Liver (tissue), 9 donors: ENCODE results near the gene MYADML2. TPM values are rescaled to one million over a fixed set of nuclear protein-coding genes. Genes with fewer than 3 reads are reported as not detected.

ENCODE experiments used
- DNase-seq: peaks from one replicate; pipeline ENCODE4 v3.0.0-alpha.2; 2017; ENCODE audit warnings: low spot score
- H3K27ac ChIP-seq, 2 donors: one replicate each; pipeline ENCODE4 v1.7.0; 2013; ENCODE audit warnings: inconsistent platforms in 2 of 2, low read length in 2 of 2, control low read depth in 1 of 2, low read depth in 1 of 2, mild to moderate bottlenecking in 1 of 2
- H3K27me3 ChIP-seq, 4 donors: one replicate each; pipeline versions ENCODE4 v1.6.1 to v1.7.0; 2013; ENCODE audit warnings: low read length in 3 of 4, inconsistent platforms in 1 of 4, mild to moderate bottlenecking in 1 of 4, moderate library complexity in 1 of 4; ENCODE audit not compliant: control insufficient read depth in 4 of 4, insufficient read depth in 4 of 4
- H3K36me3 ChIP-seq, 4 donors: one replicate each; pipeline versions ENCODE4 v1.6.1 to v1.7.0; 2013; ENCODE audit warnings: low read length in 3 of 4, mild to moderate bottlenecking in 3 of 4, low read depth in 1 of 4, moderate library complexity in 1 of 4; ENCODE audit not compliant: control insufficient read depth in 4 of 4, insufficient read depth in 3 of 4
- H3K4me1 ChIP-seq, 4 donors: one replicate each; pipeline versions ENCODE4 v1.6.1 to v1.7.0; 2013; ENCODE audit warnings: low read length in 3 of 4, mild to moderate bottlenecking in 3 of 4, moderate library complexity in 1 of 4; ENCODE audit not compliant: control insufficient read depth in 4 of 4, insufficient read depth in 4 of 4
- H3K4me3 ChIP-seq, 3 donors: one replicate each; pipeline versions ENCODE4 v1.6.1 to v1.7.0; 2013; ENCODE audit warnings: low read length in 3 of 3, control low read depth in 1 of 3, low read depth in 1 of 3, mild to moderate bottlenecking in 1 of 3
- H3K9ac ChIP-seq, 2 donors: one replicate each; pipeline ENCODE4 v1.7.0; 2013; ENCODE audit warnings: low read length in 2 of 2, mild to moderate bottlenecking in 2 of 2, moderate library complexity in 2 of 2, control low read depth in 1 of 2, low read depth in 1 of 2
- H3K9me3 ChIP-seq, 4 donors: one replicate each; pipeline versions ENCODE4 v1.6.1 to v1.7.0; 2013; ENCODE audit warnings: low read length in 3 of 4; ENCODE audit not compliant: control insufficient read depth in 4 of 4
- GABPA ChIP-seq, 2 donors: IDR thresholded peaks in 1 of 2; conservative IDR thresholded peaks in 1 of 2; 2 replicates each; pipeline ENCODE4 v1.6.1; 2016; ENCODE audit warnings: antibody characterized with exemption in 2 of 2, mild to moderate bottlenecking in 1 of 2, moderate library complexity in 1 of 2
- JUND ChIP-seq, 2 donors: IDR thresholded peaks; 2 replicates each; pipeline ENCODE4 v1.6.1; 2016; ENCODE audit warnings: antibody characterized with exemption in 2 of 2
- RAD21 ChIP-seq, 2 donors: IDR thresholded peaks; 2 replicates each; pipeline ENCODE4 v1.6.1; 2016; ENCODE audit warnings: antibody characterized with exemption in 2 of 2, mild to moderate bottlenecking in 2 of 2
- RXRA ChIP-seq, 2 donors: IDR thresholded peaks; 2 replicates each; pipeline ENCODE4 v1.6.1; 2017 to 2018; ENCODE audit warnings: antibody characterized with exemption in 2 of 2, mild to moderate bottlenecking in 1 of 2
- SP1 ChIP-seq: IDR thresholded peaks from 2 replicates; pipeline ENCODE4 v1.6.1; 2018; ENCODE audit warnings: antibody characterized with exemption, mild to moderate bottlenecking
- TAF1 ChIP-seq: conservative IDR thresholded peaks from 2 replicates; pipeline ENCODE4 v1.6.1; 2016; ENCODE audit warnings: antibody characterized with exemption, mild to moderate bottlenecking
- WGBS: extraction: QIAGEN DNeasy Blood & Tissue Kit; methylation state at CpG from one replicate; pipeline ENCODE4 v1.1.7; 2013; 5-methylcytosine and 5-hydroxymethylcytosine counted together
- polyA plus RNA-seq, 2 donors: library from polyadenylated mRNA; stranded (reverse) in 1 of 2; unstranded in 1 of 2; fragments of 200-250 nt in 1 of 2; fragments of >200 nt in 1 of 2; fragmentation: Nextera tagmentation in 1 of 2; extraction: Ambion mirVana in 1 of 2; gene quantifications; one replicate each; pipeline versions ENCODE4 v1.2.1 to v1.2.3, GENCODE V29; 2013 to 2015
- total RNA-seq, 2 donors: library from RNA; depleted of rRNA; stranded (reverse); fragments of >200 nt; gene quantifications; one replicate each; pipeline ENCODE4 v1.2.3, GENCODE V29; 2014
- TF ChIP-seq, protein P1 (sequence below): fragments of 150-350 bp; IDR thresholded peaks from 2 replicates; pipeline ENCODE4 v1.5.1; 2017; ENCODE audit warnings: improper control_type of control experiment, low read depth, low read length; ENCODE audit not compliant: missing input control
- TF ChIP-seq, protein P2 (sequence below): IDR thresholded peaks from 2 replicates; pipeline ENCODE4 v1.6.1; 2016; ENCODE audit warnings: antibody characterized with exemption
- TF ChIP-seq, protein P3 (sequence below): IDR thresholded peaks from 2 replicates; pipeline ENCODE4 v1.6.1; 2016; ENCODE audit warnings: antibody characterized with exemption, mild to moderate bottlenecking
- donor health status: healthy.
- donor health status: healthy.
- donor health status: healthy.
- donor health status: healthy.
- donor health status: healthy.

The MYADML2 gene
- total and polyA plus RNA-seq, 4 donors, result not detected

DNA sequence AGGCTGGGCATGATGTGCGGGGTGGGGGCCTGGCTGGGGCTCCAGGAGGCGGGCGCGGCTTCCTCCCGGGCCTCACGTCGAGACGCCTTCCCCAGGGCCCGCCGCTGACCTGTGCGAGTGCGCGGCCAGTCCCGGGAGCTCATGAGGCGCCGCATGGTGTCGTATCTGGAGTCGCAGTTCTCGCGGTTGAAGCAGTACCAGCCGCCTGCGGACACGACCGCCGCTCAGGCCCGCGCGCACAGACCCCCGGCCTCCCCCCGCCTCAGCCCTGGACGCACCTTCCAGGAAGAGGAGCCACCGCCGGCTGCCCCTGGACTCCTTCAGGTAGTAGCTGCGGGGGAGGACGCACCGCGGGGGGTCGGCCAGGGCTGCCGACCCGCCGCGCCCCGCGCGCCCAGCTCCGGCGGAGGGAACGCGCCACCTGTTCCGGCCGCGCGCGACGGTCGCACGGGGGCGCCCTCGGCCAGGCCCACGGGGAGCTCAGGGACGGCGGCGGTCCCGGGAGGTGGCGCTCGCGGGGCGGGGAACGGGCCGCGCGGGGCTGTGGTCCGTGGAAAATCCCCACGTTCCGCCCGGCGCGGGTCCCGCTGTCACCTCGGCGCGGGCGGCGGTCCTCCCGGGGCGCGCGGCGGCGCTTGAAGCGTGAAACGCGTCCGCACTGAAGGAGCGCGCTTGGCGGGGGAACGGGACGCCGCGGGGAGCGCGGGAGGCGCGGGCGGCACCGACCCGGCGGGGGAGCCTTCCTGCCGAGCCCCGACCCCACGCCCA lies 12.5 kb upstream of the MYADML2 start:
- H3K4me1 ChIP-seq, result peaks cover 6 to 20% (median 14%) of the 10 kb centered on the region in 4 donors
- peak overlapping the region; percentile 64 to 69 for H3K27ac ChIP-seq
- H3K9me3 ChIP-seq, result no peaks in the 10 kb centered on the region
- no peaks in the 10 kb centered on the region for H3K27me3 ChIP-seq
- H3K9ac ChIP-seq, result no peak overlapping the region
- H3K4me3 ChIP-seq, result peak overlapping the region in 2 of 3 donors; percentile 62 to 64
- no peaks in the 10 kb centered on the region for H3K36me3 ChIP-seq
- WGBS, result 2% methylated on average over 112 of the region's 112 CpGs
- peak; percentile 76 for DNase-seq
- TF ChIP-seq SP1 (no peak), RAD21 (IDR thresholded peaks at IDR 0.05) (peak; percentile 51 to 58), TAF1 (no peak), JUND (IDR thresholded peaks at IDR 0.05) (no peak), GABPA (IDR thresholded peaks at IDR 0.05 in 1 of 2, conservative IDR thresholded peaks at IDR 0.05 in 1 of 2) (no peak)
- TF ChIP-seq, protein P1, sequence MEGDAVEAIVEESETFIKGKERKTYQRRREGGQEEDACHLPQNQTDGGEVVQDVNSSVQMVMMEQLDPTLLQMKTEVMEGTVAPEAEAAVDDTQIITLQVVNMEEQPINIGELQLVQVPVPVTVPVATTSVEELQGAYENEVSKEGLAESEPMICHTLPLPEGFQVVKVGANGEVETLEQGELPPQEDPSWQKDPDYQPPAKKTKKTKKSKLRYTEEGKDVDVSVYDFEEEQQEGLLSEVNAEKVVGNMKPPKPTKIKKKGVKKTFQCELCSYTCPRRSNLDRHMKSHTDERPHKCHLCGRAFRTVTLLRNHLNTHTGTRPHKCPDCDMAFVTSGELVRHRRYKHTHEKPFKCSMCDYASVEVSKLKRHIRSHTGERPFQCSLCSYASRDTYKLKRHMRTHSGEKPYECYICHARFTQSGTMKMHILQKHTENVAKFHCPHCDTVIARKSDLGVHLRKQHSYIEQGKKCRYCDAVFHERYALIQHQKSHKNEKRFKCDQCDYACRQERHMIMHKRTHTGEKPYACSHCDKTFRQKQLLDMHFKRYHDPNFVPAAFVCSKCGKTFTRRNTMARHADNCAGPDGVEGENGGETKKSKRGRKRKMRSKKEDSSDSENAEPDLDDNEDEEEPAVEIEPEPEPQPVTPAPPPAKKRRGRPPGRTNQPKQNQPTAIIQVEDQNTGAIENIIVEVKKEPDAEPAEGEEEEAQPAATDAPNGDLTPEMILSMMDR, result peak; percentile 89
- TF ChIP-seq, protein P2, sequence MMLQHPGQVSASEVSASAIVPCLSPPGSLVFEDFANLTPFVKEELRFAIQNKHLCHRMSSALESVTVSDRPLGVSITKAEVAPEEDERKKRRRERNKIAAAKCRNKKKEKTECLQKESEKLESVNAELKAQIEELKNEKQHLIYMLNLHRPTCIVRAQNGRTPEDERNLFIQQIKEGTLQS, result no peak
- TF ChIP-seq, protein P3, sequence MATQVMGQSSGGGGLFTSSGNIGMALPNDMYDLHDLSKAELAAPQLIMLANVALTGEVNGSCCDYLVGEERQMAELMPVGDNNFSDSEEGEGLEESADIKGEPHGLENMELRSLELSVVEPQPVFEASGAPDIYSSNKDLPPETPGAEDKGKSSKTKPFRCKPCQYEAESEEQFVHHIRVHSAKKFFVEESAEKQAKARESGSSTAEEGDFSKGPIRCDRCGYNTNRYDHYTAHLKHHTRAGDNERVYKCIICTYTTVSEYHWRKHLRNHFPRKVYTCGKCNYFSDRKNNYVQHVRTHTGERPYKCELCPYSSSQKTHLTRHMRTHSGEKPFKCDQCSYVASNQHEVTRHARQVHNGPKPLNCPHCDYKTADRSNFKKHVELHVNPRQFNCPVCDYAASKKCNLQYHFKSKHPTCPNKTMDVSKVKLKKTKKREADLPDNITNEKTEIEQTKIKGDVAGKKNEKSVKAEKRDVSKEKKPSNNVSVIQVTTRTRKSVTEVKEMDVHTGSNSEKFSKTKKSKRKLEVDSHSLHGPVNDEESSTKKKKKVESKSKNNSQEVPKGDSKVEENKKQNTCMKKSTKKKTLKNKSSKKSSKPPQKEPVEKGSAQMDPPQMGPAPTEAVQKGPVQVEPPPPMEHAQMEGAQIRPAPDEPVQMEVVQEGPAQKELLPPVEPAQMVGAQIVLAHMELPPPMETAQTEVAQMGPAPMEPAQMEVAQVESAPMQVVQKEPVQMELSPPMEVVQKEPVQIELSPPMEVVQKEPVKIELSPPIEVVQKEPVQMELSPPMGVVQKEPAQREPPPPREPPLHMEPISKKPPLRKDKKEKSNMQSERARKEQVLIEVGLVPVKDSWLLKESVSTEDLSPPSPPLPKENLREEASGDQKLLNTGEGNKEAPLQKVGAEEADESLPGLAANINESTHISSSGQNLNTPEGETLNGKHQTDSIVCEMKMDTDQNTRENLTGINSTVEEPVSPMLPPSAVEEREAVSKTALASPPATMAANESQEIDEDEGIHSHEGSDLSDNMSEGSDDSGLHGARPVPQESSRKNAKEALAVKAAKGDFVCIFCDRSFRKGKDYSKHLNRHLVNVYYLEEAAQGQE, result no peak

DNA sequence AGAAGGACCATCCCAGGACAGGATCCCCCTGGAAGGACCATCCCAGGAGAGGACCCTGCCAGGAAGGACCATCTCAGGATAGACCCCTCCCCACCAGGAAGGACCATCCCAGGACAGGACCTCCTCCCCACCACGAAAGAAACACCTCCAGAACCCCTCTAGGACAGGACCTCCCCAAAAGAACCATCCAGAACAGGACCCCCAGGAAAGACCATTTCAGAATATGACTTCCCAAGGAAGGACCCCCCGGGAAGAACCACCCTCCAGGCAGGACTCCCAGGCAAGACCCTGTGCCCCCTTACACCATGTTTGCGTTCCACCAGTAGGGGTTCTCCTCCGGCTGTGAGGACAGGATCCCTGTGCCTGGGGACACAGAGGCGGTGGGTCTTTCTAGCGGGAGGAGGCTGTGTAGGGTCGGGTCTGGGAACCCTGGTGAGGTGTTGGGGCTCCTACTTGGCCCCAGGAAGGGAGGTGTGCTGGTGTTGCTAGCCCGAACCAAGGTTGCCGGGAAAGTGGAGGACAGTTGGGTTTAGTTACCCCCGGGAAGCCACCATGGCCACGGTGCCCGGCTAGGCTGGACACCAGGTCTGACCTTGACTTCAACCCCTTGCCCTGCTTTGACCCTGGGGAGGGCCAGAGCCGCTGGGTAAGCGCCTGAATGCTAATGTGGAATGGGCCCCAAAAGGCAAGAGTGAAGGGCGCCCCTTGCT lies 11.8 kb upstream of the MYADML2 start:
- H3K4me1 ChIP-seq, result peaks cover 4 to 20% (median 14%) of the 10 kb centered on the region in 4 donors
- no peak for TF ChIP-seq TAF1
- peak; percentile 35 to 73 for TF ChIP-seq RXRA (IDR thresholded peaks at IDR 0.05)
- H3K27me3 ChIP-seq, result no peaks in the 10 kb centered on the region
- peak overlapping the region in 1 of 3 donors; percentile 64 for H3K4me3 ChIP-seq
- H3K27ac ChIP-seq, result no peak overlapping the region
- WGBS, result 51% methylated on average over 15 of the region's 15 CpGs
- no peaks in the 10 kb centered on the region for H3K36me3 ChIP-seq
- no peaks in the 10 kb centered on the region for H3K9me3 ChIP-seq
- no peak for DNase-seq
- H3K9ac ChIP-seq, result no peak overlapping the region
